ENCODE results near the gene ODC1.

The ODC1 gene

DNA sequence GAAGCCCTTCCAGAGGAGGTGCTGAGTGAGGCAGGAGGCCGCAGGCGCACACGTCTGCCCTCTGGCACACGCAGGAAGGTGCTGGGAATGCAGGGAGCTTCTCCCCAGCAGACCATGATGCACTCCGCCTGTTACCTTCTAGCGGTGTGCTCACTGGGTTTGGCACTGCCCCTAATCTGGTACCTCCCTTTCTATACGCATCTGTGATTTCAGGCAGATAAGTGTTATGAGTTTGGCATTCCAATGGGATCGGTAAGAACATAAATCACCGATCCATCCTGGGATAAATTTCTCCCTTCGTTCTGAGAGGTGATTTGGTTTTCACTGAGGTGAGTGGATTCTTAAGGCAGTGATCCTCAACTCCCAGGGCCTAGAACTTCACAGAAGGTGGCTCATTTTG lies 34.6 kb downstream of the ODC1 start:
- no peak for DNase-seq

DNA sequence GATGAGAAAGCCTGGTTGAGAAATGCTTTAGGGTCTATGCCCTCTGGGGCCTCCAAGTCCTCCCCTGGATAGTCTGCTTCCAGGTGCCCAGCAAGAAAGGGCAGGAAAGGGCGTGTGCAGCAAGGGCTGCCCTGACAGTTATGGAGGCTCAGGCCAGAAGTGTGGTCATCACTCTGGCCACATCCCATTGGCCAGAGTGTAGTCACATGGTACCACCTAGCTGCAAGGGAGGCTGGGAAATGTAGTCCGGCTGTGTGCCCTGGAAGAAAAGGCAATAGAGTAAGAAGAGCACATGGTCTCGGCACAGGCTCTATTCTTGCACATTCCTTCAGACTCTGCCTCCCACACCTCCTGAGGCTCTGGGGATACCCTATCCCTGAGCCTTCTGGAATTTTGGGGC lies 35.7 kb downstream of the ODC1 start:
- DNase-seq: no peak

DNA sequence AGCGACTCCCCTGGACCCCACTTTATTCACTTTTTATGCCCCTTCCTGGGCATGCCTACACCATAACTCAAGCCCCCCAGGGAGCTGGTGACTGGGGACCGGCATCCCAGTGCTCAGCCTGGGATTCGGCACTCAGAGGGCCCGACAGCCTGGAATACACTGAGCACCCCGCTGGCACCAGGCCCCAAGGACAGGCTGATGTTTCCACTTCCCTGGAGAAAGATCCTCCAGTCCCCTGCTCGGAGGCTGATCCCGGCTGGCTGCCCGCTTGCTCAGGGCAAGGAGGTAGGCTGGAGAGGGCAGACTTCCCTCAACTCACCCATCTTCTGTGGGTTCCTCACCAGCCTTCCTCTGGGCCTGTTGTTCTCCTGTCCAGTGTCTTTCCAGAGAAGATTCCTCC lies 36.6 kb downstream of the ODC1 start:
- no peak for DNase-seq

DNA sequence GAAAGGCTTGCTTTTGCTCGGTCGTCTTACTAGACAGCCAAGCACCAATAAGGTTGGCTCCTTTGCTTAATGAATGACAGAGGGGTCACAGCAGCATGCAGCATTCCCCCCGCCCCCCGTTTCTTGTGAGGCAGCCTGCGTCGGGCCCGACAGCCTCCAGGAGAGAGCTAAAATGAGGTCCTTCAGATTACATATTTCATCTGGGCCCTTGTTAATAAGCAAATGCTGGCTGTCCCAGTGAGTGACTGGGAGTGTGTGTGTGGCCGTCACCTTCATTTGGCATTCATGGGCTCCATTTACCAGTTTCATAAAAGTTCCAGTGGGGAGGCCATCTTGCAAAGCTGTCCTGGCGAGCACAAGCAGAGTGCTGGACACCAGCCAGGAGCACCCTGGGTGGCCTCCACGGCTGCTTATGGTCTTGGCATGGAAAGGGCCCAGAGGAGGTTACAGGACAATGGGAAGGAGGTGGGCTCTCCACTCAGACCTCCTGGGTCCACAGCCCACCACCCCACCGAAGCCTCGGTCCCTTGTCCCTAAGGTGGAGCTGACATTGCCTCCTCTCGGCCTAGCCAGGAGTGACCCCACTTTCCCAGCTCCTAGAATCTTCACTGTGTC lies 37.2 kb downstream of the ODC1 start:
- no peak for DNase-seq

DNA sequence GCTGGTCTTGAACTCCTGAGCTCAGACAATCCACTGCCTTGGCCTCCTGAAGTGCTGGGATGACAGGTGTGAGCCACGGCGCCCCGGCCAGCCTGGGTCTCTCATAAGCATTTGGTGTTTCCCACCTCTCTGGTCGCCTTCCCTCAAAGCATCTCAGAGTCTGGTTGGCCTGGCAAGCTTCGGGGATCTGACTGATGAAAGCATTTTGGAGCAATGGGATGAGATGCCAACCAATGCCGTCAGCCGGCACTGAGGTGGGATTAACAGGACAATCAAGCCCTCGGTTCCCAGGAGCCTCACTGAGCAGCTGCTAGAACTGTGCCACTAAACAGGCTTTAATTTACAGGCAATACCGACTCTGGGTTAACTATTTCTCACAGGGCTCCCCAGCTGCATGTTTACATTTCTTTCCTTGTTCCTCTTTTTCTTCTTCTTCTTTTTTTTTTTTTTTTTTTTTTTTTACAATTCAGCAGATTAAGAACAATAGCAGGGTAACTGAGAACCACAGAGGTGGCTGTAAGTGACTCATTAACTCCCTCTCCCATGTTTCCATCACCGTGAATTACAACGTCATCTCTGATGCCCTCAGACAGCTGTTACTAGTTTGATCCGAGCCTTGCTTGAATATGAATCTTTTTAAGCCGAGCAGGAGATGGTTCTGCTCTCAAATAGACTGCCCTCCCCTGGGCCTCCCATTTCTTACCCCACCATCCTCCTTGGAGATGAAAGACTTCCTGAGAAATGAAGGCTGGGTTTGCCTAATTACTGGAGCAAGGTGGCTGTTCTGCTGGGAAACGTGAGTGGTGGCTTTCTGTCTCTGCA lies 37.9 kb downstream of the ODC1 start:
- no peak for DNase-seq

DNA sequence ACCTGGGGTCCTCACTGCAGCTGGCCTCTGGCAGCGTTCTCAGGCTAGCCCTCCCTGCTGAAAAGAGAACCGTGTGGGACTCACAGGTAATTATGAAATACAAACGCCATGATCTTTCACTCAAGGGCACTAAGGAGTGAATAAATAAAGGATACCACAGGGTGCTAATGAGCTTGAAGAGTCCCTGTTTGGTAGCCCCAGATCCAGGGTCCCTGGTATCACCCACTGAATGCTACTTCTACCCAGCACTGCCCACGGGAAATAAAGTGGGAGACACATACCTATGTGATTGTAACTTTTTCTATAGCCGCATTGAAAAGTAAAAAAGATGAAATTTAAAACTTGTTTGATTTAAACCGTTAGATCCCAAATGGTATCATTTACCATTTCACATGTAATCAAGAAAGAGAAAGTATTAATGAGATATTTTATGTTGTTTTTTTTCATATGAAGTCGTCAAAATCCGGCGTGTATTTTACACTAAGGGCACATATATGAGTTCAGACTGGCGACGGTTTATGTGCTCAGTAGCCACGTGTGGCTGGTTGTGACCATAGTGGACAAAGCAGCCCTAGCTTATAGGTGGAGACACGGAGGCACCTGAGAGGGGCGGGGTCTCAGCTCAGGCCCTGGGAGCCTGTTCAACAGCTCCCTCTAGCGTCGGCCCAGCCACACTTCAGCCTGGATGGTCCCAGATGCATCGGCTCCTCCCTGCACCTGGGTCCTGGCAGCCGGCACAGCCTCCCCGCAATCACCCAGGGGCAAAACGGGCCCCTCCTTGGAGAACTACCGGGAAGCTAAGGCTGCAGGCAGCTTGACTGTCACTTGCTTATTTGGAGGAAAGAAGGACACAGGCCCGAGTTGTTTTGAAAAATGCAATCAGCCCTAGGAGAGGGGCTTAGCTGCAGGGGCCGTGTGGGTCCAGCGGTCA lies 39.2 kb downstream of the ODC1 start:
- DNase-seq: peak; percentile 79

DNA sequence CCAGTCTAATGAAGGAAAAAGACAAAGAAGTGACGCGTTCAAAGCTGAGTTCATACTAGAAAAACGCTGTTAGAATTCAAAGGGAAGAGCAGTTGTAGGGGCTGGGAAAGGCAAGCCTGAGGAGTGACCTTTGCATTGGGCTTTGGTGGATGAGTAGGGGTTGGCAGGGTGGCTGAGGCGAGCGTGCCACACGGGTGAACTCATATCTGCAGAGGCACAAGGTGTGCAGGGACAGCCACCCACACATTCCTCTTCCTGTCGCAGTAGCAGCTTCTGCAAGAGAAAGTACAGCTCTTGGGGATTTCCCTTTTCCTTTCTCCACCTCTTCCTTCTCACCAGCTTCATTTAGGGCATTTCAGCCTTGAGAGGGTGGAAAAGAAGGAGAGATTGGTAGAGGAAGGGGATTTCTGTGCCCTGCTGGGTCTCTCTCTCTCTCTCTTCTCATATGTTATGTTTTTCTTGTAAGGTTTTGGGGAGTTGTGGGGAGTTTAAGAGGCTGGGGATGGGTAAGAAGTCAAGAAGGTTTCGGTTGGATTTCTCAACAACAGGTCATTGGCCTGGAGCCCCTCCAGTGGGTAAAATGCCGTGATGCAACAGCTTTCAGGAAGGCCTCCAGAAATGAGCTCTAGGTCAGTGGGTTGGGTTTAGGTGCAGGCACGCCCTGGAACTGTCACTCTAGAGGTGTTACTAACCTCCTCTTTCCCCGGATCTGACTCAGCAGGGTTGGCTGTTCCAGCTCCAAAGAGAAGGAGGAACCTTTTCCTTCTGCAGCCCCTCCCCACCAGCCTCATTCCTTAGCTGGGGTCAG lies 40.1 kb downstream of the ODC1 start:
- peak; percentile 43 for DNase-seq

DNA sequence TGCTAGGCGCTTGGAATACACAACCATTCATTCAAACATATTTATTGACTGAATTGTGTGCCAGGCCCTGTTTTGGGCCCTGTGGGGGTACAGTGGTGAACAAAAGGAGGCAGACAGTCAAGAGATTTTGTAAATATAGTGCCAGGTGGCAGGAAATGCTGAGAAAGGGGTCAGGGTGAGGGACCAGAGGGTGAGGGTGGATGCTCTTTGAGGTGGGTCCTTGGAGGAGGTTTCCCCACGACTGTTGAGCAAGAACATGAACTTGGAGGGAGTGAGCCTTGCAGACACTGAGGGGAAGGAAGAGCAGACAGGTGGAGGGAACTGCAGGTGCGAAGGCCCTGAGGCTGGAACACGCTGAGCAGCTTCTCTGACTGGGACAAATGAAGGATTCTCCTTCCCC lies 40.7 kb downstream of the ODC1 start:
- DNase-seq: no peak

DNA sequence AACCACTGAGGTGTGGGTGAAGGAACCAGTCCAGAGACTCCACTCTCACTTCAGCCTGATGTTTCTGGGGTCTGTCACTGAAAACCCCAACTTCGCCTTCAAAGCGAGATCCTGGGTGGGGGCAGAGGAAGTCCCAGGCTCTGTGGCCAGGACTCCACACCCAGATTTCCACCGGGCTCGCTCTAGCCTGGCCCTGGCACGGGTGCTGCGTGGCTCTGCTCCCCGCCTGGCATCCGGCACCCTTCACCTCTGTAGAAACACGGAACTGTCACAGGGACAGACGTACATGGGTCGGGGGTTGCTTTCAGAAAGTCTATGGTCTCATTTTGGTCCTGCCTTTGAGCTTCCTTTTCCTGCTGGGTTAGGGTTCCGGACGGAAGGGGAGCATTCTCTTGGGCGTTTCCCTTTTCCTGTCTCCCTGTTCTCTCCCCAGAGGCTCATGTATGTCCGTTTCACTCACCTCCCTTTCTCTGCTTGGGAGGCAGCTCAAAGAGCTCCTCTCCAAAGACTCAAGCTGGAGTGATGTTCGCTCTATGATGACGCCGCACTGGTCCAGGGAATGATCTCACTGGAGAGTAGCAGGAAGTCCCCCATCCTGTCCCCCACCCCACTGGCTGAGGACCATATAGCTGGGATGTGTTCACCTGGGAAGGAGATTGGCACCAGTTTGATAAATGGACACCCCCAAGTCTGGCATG lies 41.5 kb downstream of the ODC1 start:
- no peak for DNase-seq

DNA sequence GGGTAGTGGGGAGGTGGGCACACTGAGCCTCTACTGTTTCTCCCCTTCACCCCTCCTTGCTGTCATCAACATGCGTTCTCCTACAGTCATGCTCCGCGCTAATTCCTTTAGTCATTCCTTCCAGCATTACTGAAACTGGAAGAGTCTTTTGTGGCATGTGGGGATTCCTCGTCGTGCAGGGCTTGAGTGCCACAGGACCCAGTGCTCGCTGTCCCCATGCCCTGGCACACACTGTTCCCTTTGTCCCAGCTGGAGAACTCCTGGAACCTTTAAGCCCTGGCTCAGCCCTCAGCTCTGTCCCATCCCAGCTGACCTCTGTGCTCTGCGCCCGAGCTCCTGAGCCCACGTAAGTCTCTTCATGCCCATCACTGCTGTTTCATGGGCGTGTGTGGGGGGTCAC lies 42.1 kb downstream of the ODC1 start:
- DNase-seq: no peak

DNA sequence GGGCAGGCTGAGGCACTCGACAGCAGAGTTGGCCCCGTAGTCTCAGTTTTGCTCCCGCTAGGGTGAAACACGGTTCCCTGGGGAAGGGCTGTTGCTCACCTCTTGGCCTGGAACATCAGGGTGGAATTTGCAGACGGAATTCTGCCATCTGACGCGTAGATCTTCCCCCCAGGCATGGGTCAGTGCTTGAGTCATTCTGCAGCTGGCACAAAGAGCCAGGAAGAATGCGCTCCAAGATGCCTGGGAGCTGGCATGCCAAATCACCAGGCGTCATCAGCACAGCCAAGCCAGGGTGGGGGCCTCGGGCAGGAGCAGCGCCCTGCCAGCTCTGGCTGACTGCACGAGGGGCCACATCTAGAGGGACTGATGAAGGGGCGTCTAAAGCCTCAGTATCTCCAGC lies 42.7 kb downstream of the ODC1 start:
- no peak for DNase-seq

DNA sequence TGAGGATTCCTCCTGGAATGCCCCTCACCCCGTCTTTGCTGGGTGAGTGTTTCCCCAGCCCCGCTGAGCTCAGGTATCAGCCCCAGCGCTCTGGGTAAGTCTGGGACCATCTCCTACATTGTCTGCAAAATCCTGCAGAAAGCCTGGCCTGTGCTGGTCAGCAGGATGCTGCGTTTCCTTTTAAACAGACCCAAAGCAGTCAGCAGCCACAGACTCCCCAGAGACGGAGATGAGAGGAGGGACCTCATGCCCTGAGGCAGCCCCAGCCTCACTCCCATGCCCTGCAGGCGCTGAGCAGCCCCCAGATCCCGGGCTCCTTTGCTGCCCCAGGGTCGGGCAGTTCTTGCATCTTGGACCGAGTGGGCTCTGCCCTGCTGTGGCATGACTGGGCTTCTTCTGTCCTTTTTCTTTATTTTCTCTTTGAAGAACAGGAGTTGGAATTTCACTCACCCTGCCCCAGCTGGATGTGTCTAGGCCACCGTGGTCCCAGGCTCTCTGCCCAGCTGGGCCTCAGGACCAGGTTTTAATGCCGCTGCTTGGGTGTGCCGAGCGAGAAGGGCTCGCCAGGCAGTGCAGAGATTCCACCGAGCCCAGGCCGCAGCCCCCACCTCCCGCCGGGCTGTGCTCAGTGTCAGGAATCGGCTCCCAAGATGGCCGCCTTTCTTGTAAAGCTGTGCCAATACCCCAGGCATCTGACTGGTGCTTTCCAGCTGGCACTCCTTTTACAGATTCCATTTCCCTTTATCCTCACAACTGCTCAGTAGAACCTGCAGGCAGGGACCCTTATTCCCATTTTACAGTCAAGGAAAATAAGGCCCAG lies 43.6 kb downstream of the ODC1 start:
- DNase-seq: no peak

DNA sequence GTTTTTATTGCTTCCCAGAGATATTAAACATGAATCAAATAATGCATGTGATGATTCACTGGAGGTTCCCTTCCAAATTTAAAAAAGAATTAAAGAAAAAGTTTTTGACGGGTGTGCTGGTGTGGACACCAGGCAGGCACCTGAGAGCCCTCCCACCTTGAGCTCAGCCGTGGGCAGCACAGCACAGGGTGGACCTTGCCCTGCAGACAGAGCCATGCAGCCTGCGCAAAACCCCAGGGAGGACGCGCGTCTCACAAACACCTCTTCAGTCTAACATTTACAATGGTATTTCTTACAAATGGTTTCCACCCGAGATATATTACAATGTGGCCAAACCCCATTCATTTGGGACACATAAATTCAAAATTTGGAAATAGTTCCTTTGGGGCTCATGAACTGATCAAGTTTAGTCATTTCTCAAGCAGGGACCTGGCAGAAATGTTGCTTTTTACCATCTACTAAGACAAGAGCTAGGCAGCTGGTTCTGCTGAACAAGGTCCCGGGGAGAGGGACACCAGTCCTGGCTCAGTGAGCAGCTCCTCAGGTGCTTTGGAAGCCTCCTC lies 45.4 kb downstream of the ODC1 start:
- DNase-seq: no peak

DNA sequence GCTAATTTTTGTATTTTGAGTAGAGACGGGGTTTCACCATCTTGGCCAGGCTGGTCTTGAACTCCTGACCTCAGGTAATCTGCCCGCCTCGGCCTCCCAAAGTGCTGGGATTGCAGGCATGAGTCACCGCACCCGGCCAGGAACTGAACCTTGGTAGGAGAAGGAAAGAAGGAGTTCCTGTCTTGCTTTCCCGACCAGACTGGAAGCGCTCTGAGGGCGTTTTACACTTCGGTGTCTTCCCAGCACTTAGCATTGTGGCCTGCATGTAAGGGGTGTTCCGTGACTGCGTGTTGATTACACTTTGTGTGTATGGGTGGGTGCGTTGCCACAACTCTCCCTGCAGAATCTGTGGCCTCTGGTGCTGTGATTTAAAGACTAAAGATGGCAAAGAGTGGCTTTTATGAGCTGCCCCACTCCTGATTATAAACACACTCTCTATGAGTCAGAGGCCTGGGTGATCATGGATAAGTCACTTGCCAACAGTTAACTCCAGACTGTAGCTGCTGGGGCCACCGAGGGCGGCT lies 46.0 kb downstream of the ODC1 start:
- no peak for DNase-seq

DNA sequence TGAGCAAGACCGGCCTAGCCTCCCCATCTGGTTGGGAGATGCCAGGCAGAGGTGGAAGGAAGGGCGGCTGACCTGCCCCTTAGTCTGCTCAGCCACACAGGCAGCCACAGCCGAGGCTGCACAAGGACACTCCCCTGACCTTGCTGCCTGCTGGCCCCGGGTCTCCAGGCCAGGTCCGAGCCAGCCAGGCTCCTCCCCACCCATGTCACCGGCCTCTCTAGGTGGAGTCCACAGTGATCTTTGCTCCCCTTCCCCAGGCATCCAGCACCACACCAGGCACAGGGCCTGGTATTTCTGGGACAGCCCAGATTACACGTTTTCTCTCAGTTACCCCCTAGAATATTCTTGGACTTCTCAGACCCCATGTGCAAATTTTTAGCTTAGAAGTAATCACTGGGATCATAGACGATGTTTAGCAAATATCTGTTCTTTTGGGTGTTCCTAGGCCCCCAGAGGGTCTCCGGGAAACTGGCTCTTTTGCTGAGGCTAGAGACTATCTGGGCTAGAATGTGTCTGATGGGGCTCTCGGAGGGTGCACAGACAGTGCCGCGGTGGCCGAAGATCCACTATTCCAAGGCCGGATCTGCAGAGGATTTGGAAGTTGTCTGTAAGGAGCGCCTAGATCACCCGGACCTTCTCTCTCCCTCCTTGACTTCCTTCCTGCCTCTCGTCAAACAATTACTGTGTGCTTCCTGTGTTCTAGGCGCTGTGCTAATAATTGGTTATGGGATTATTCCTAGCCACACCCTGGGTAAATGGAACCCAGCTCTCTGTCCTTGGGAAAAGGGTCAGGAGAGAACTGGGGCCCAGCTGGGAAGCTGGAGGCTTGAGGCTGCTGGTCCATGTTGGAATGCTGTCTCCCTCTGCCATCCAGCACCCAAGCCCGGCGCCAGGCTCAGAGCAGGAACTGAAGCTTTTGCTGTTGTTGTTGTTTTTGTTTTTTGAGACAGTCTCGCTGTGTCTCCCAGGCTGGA lies 46.9 kb downstream of the ODC1 start:
- no peak for DNase-seq

DNA sequence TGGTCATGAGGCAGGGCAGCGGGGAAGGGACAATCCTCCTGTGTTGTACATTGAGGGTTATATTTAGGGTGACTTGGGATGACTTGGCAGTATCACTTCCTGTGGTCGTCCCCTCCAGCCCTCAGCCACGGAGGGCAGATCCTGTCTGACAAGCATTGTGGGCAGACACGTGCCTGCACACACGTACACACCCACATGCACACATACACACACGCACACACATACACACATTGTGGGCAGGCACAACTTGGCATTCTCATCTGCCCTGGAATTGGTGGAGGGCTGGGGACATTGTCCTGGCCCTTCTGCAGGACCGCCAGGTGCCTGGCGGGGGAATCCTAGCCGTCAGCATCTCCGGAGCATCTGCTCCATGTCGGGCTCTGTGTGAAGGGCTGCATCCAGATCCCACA lies 47.6 kb downstream of the ODC1 start:
- DNase-seq: no peak

DNA sequence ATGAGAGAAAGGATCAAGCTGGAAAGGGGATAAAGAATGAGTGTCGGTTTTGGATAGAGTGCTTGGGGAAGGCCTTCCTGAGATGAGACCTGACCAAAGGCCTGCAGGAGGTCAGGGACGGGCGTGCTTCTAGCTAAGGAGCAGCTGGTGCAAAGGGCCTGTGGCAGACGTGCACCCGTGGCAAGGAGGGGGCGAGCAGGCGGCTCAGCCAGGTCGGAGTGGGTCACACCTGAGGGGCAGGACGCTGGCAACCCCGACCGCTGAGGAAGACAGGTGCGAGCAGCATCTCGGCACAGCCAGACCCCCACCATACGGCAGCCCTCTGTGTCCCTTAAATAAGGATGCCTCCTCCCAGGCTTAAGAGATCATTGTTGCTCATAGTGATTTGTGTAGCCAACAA lies 48.1 kb downstream of the ODC1 start:
- no peak for DNase-seq

DNA sequence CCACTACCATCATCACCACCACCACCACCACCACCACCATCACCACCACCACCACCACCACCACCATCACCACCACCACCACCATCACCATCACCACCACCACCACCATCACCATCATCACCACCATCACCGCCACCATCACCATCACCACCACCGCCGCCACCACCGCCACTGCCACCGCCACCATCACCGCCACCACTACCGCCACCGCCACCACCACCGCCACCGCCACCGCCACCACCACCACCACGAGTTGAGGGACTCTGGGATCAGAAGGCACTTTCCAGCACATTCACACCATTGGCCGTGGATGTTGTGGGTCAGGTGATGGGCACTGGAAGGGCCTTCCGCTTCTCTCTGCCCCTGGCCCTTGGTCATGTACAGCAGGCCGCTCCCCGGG lies 48.8 kb downstream of the ODC1 start:
- no peak for DNase-seq

DNA sequence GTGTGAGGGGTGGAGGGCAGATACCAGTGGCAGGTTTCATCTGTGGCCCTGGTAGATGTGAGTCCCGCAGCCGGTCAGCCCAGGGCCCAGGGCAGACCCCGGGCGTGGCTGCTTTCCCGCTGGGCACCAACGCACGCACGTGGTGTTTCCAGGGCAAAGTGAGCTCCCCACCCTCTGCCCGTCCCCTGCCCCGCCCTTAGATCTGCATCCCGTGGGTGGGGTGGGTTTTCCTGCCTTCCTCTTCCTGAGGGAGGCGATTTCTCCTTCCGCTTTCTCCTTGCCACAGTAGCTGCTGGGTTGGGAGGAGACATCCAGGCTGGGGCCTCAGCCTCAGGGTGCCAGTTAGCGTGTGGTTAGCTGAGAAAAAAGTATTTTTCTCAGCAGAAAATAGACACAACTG lies 49.6 kb downstream of the ODC1 start:
- DNase-seq: no peak

All from activated gamma-delta T cell treated with Interleukin-2 at 50 U/mL for 16 hours (primary cell).